GM12878 (cell line): Measurements from ENCODE around the gene TYROBP.

ENCODE experiments used
- CTCF ChIP-seq, 3 experiments: IDR thresholded peaks in 2 of 3; conservative IDR thresholded peaks in 1 of 3; 2 replicates each; pipeline ENCODE4 v1.5.1; 2011; ENCODE audit warnings: low read depth in 3 of 3, low read length in 3 of 3, mild to moderate bottlenecking in 3 of 3, control low read depth in 2 of 3, moderate library complexity in 2 of 3, inconsistent platforms in 1 of 3, mixed read lengths in 1 of 3; ENCODE audit not compliant: control insufficient read depth in 2 of 3, insufficient read depth in 1 of 3; ENCODE audit errors: extremely low read depth in 1 of 3
- EP300 ChIP-seq, 2 experiments: fragments of 150-350 bp in 1 of 2; IDR thresholded peaks; 2 replicates each; pipeline ENCODE4 v1.6.1; 2011 to 2012; ENCODE audit warnings: low read depth in 2 of 2, low read length in 2 of 2, borderline replicate concordance in 1 of 2, improper control_type of control experiment in 1 of 2, inconsistent platforms in 1 of 2; ENCODE audit not compliant: control insufficient read depth in 1 of 2
- HCFC1 ChIP-seq: fragments of 150-350 bp; IDR thresholded peaks from 2 replicates; pipeline ENCODE4 v1.6.1; 2014; ENCODE audit warnings: low read length
- HDAC2 ChIP-seq: fragments of 200-600 bp; sonication (generic); IDR thresholded peaks from 2 replicates; pipeline ENCODE4 v1.6.1; 2017
- MAX ChIP-seq: IDR thresholded peaks from 2 replicates; pipeline ENCODE4 v1.6.1; 2012; ENCODE audit warnings: low read depth, low read length, improper control_type of control experiment
- POLR2A ChIP-seq: IDR thresholded peaks from 2 replicates; pipeline ENCODE4 v1.6.1; 2011; ENCODE audit warnings: low read depth, mild to moderate bottlenecking, low read length
- POLR2AphosphoS5 ChIP-seq: IDR thresholded peaks from 2 replicates; pipeline ENCODE4 v1.6.1; 2011; ENCODE audit warnings: mild to moderate bottlenecking, low read length, inconsistent platforms

GRCh38 chr19:35897706-35898451, 10.2 kb downstream of the TYROBP start:
- no peak for TF ChIP-seq CTCF (IDR thresholded peaks at IDR 0.05 in 2 of 3, conservative IDR thresholded peaks at IDR 0.05 in 1 of 3; ENCODE audit: control insufficient read depth in 2 of 3, extremely low read depth in 1 of 3, insufficient read depth in 1 of 3, low read depth in 3 of 3, low read length in 3 of 3)
- no peak for TF ChIP-seq POLR2AphosphoS5
- no peak for TF ChIP-seq HCFC1
- TF ChIP-seq MAX = no peak
- TF ChIP-seq EP300 (IDR thresholded peaks at IDR 0.05; ENCODE audit: borderline replicate concordance in 1 of 2, control insufficient read depth in 1 of 2, low read depth in 2 of 2, low read length in 2 of 2) = no peak
- TF ChIP-seq POLR2A = no peak
- TF ChIP-seq HDAC2 = no peak
